Spinal cord (tissue), 10 donors: ENCODE data around the gene HAGH. TPM values are rescaled to one million over a fixed set of nuclear protein-coding genes. Genes with fewer than 3 reads are reported as not detected.
A peak's percentile ranks its signal among the peaks of the same experiment; 100 is the strongest.

ENCODE experiments used
- DNase-seq, 6 donors: peaks; one replicate each; pipeline versions ENCODE4 v3.0.0 to v3.0.0-alpha.2; 2013 to 2015; ENCODE audit warnings: low spot score in 6 of 6, low read depth in 4 of 6
- H3K27ac ChIP-seq: one replicate; pipeline ENCODE4 v1.5.1; 2013; ENCODE audit warnings: low read depth, low read length, control low read depth
- H3K27me3 ChIP-seq: one replicate; pipeline ENCODE4 v1.6.1; 2013; ENCODE audit warnings: low read length; ENCODE audit not compliant: control insufficient read depth, insufficient read depth
- H3K36me3 ChIP-seq: one replicate; pipeline ENCODE4 v1.6.1; 2013; ENCODE audit warnings: low read length; ENCODE audit not compliant: control insufficient read depth, insufficient read depth
- H3K4me1 ChIP-seq: one replicate; pipeline ENCODE4 v1.6.1; 2013; ENCODE audit warnings: low read length; ENCODE audit not compliant: control insufficient read depth, insufficient read depth
- H3K4me3 ChIP-seq: one replicate; pipeline ENCODE4 v1.5.1; 2013; ENCODE audit warnings: low read depth, low read length, control low read depth
- H3K9me3 ChIP-seq: one replicate; pipeline ENCODE4 v1.6.1; 2013; ENCODE audit warnings: low read length; ENCODE audit not compliant: control insufficient read depth, insufficient read depth
- WGBS: methylation state at CpG from one replicate; pipeline ENCODE4 v1.1.5; 2013; ENCODE audit warnings: missing lambda C conversion rate; ENCODE audit not compliant: insufficient coverage; 5-methylcytosine and 5-hydroxymethylcytosine counted together
- polyA plus RNA-seq, 2 donors: library from polyadenylated mRNA; unstranded; fragments of 120-200 nt; gene quantifications; one replicate each; pipeline ENCODE4 v1.2.1, GENCODE V29; 2013; ENCODE audit not compliant: insufficient read length in 2 of 2
- total RNA-seq, 2 donors: library from RNA; depleted of rRNA in 1 of 2; stranded (reverse); fragments of 120-200 nt in 1 of 2; fragments of >200 nt in 1 of 2; gene quantifications; one replicate each; pipeline versions ENCODE4 v1.2.3 to v1.2.4, GENCODE V29; 2013 to 2014
- donor health status: healthy.

HAGH gene
- total and polyA plus RNA-seq, 4 donors, result 68.6 to 99.3 (median 90.8) TPM

- peak in 2 of 6 donors; percentile 86 for DNase-seq
- H3K36me3 ChIP-seq, result peaks cover 80% of the 10 kb centered on the region
Observed at GRCh38 chr16:1771188-1771863, 55.3 kb downstream of the HAGH start, which contains the start of gene NME3. TSS of gene NME3 (minus strand) at chr16:1771543. CDS start at chr16:1771534, 9 bp downstream.

DNA sequence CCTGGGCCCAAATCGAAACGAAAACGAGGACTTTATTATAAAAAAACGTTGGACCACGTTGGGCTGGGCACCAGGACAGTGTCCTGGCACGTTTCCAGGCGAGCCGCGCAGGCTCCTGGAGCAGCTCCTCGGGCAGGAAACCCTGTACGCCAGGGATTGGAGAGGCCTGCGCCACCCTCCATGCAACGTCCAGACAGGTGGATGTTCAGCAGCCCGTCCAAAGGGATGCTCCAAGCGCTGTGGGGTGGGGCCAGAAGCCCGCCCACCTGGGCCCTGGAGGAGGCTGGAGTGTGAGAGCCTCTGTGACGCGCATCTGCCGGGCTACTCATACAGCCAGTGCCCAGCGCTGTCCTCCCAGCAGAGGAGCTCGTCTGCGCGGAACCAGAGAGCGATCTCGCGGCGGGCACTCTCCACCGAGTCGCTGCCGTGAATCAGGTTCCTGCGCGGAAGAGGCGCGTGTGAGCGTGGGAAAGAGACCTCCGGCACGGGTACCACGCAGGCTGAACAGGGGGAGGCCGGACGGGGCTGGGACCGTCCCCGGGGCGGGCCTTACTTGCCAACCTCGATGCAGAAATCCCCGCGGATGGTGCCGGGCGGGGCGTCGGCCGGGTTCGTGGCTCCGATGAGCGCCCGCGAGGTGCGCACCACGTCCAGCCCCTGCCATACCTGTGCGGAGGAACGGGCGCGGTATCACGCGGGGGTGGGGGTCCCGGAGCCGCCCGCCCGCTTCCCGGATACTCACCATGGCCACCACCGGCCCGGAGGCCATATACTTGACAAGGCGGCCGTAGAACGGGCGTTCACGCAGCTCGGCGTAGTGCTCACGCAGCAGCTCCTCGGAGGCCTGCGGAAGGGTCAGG is 56.1 kb downstream of the HAGH start:
- Histone ChIP-seq H3K4me3 (peak overlapping the region; percentile 68), H3K27me3 (no peaks in the 10 kb centered on the region), H3K9me3 (no peaks in the 10 kb centered on the region), H3K27ac (peak overlapping the region; percentile 52), H3K4me1 (peaks cover 48% of the 10 kb centered on the region), H3K36me3 (peaks cover 80% of the 10 kb centered on the region)
- DNase-seq, result peak in 2 of 6 donors; percentile 55 to 63
- 10% methylated on average over 81 of the region's 81 CpGs for WGBS

More at GRCh38 chr16:1771188-1771863, 55.3 kb downstream of the HAGH start, which contains the start of gene NME3:
- Histone ChIP-seq H3K4me3 (peak within 1 kb of the TSS; percentile 68), H3K9me3 (no peaks in the 10 kb centered on the region), H3K27me3 (no peaks in the 10 kb centered on the region), H3K4me1 (peaks cover 48% of the 10 kb centered on the region), H3K27ac (peak within 1 kb of the TSS; percentile 52)
- WGBS, result under 1% methylated on average over 60 of the region's 79 CpGs

- no peak overlapping the region for H3K27ac ChIP-seq
- DNase-seq, result no peak
- peak overlapping the region; percentile 68 for H3K4me3 ChIP-seq
- H3K9me3 ChIP-seq, result no peaks in the 10 kb centered on the region
- peaks cover 80% of the 10 kb centered on the region for H3K36me3 ChIP-seq
- H3K4me1 ChIP-seq, result peaks cover 42% of the 10 kb centered on the region
- H3K27me3 ChIP-seq, result no peaks in the 10 kb centered on the region
- WGBS, result 91% methylated on average over 15 of the region's 27 CpGs
Observed at GRCh38 chr16:1769402-1770300, 57.0 kb downstream of the HAGH start.

DNA sequence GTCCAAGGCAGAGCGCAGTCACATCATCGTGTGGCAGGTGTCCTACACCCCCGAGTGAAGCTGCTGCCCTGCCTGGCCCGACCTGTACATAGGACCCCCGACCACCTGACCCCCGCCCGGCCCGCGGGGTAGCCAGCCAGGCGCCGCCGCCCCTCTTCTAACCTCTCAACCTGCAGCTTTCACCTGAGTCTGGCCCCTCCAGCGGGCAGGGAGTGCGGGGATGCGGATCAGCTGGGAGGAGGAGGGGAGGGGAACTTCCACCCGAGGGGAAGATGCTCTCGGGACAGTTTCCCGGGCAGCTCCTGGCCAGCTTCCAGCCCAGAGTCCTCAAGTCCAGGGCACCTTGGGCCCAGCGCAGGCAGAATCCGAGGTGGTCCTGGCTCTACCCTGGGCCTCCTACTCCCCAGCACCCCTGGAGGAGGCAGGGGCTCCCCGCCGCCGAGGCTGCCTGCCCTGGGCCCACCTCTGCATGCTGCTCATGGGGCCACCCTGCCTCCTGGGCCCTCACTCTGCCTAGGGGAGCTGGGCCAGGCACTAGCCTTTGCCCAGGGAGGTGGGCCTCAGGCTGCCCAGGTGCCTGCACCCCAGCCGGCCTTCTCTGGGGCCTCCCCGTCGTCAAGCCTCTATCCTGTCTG is 57.7 kb downstream of the HAGH start:
- Histone ChIP-seq H3K36me3 (peaks cover 80% of the 10 kb centered on the region), H3K27ac (no peak overlapping the region), H3K4me3 (no peak overlapping the region), H3K9me3 (no peaks in the 10 kb centered on the region), H3K27me3 (no peaks in the 10 kb centered on the region), H3K4me1 (peaks cover 34% of the 10 kb centered on the region)
- no peak for DNase-seq
- 76% methylated on average over 18 of the region's 26 CpGs for WGBS

- Histone ChIP-seq H3K27me3 (no peaks in the 10 kb centered on the region), H3K9me3 (no peaks in the 10 kb centered on the region), H3K27ac (no peak overlapping the region), H3K36me3 (peaks cover 84% of the 10 kb centered on the region), H3K4me3 (no peak overlapping the region), H3K4me1 (peaks cover 31% of the 10 kb centered on the region)
- no peak for DNase-seq
- WGBS, result 73% methylated on average over 38 of the region's 41 CpGs
Observed at GRCh38 chr16:1768061-1768766, 58.4 kb downstream of the HAGH start.

DNA sequence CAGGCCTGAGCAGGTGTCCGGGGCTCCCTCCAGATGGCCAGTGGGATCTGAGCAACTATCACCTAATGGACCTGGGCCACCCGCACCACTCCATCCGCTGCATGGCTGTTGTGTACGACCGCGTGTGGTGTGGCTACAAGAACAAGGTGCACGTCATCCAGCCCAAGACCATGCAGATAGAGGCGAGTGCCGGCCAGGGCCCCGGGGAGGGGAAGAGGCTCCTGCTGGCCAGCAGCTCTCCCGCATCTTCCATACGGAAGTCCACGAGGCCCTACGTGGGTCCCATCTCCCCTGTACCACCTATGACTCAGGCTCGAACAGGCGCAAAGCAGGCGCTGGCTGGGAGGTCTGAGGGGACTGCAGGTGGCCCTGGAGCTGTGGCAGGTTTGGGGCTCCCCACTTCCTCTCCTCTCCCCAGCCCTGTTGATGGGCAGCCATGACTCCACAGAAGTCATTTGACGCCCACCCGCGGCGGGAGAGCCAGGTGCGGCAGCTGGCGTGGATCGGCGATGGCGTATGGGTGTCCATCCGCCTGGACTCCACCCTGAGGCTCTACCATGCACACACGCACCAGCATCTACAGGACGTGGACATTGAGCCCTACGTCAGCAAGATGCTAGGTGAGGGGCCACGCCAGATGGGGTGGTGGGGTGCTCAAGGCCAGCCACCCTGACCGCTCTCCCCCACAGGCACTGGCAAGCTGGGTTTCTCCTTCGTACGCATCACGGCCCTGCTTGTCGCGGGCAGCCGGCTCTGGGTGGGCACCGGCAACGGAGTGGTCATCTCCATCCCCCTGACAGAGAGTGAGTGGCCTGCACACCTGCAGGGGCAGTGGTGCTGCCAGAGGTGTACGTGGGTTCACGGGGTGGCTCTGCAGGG is 59.3 kb downstream of the HAGH start:
- Histone ChIP-seq H3K27me3 (no peaks in the 10 kb centered on the region), H3K4me3 (no peak overlapping the region), H3K27ac (no peak overlapping the region), H3K36me3 (peaks cover 91% of the 10 kb centered on the region), H3K9me3 (no peaks in the 10 kb centered on the region), H3K4me1 (peaks cover 29% of the 10 kb centered on the region)
- no peak for DNase-seq
- 93% methylated on average over 38 of the region's 42 CpGs for WGBS

DNA sequence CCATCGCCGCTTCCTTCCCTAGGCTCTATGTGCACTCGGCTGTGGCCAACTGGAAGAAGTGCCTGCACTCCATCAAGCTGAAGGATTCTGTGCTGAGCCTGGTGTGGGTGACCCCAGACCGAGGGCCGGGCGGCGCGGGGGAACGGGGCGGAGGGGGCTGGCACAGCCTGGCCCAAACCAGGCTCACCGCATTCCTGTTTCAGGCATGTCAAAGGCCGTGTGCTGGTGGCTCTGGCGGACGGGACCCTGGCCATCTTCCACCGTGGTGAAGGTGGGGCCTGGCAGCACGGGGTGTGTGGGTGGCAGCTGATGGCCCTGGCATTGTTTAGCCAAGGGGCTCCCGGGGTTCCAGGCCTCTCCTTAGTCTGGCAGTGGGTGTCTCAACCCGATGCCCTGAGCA is 59.9 kb downstream of the HAGH start:
- DNase-seq, result no peak
- WGBS, result 90% methylated on average over 15 of the region's 18 CpGs
- Histone ChIP-seq H3K9me3 (no peaks in the 10 kb centered on the region), H3K36me3 (peaks cover 91% of the 10 kb centered on the region), H3K27me3 (no peaks in the 10 kb centered on the region), H3K27ac (no peak overlapping the region), H3K4me3 (no peak overlapping the region), H3K4me1 (peaks cover 22% of the 10 kb centered on the region)

- H3K36me3 ChIP-seq, result peaks cover 93% of the 10 kb centered on the region
- H3K27ac ChIP-seq, result no peak overlapping the region
- no peaks in the 10 kb centered on the region for H3K27me3 ChIP-seq
- WGBS, result 93% methylated on average over 19 of the region's 19 CpGs
- H3K4me1 ChIP-seq, result peaks cover 21% of the 10 kb centered on the region
- no peaks in the 10 kb centered on the region for H3K9me3 ChIP-seq
- DNase-seq, result no peak
- no peak overlapping the region for H3K4me3 ChIP-seq
Observed at GRCh38 chr16:1766231-1766630, 60.4 kb downstream of the HAGH start.
